Liver (tissue), 9 donors: ENCODE measurements around the gene TBCCD1. TPM values are rescaled to one million over a fixed set of nuclear protein-coding genes. Genes with fewer than 3 reads are reported as not detected.
A peak's percentile ranks its signal among the peaks of the same experiment; 100 is the strongest.

Experiments
- DNase-seq: peaks from one replicate; pipeline ENCODE4 v3.0.0-alpha.2; 2017; ENCODE audit warnings: low spot score
- H3K27ac ChIP-seq, 2 donors: one replicate each; pipeline ENCODE4 v1.7.0; 2013; ENCODE audit warnings: inconsistent platforms in 2 of 2, low read length in 2 of 2, control low read depth in 1 of 2, low read depth in 1 of 2, mild to moderate bottlenecking in 1 of 2
- H3K27me3 ChIP-seq, 4 donors: one replicate each; pipeline versions ENCODE4 v1.6.1 to v1.7.0; 2013; ENCODE audit warnings: low read length in 3 of 4, inconsistent platforms in 1 of 4, mild to moderate bottlenecking in 1 of 4, moderate library complexity in 1 of 4; ENCODE audit not compliant: control insufficient read depth in 4 of 4, insufficient read depth in 4 of 4
- H3K36me3 ChIP-seq, 4 donors: one replicate each; pipeline versions ENCODE4 v1.6.1 to v1.7.0; 2013; ENCODE audit warnings: low read length in 3 of 4, mild to moderate bottlenecking in 3 of 4, low read depth in 1 of 4, moderate library complexity in 1 of 4; ENCODE audit not compliant: control insufficient read depth in 4 of 4, insufficient read depth in 3 of 4
- H3K4me1 ChIP-seq, 4 donors: one replicate each; pipeline versions ENCODE4 v1.6.1 to v1.7.0; 2013; ENCODE audit warnings: low read length in 3 of 4, mild to moderate bottlenecking in 3 of 4, moderate library complexity in 1 of 4; ENCODE audit not compliant: control insufficient read depth in 4 of 4, insufficient read depth in 4 of 4
- H3K4me3 ChIP-seq, 3 donors: one replicate each; pipeline versions ENCODE4 v1.6.1 to v1.7.0; 2013; ENCODE audit warnings: low read length in 3 of 3, control low read depth in 1 of 3, low read depth in 1 of 3, mild to moderate bottlenecking in 1 of 3
- H3K9ac ChIP-seq, 2 donors: one replicate each; pipeline ENCODE4 v1.7.0; 2013; ENCODE audit warnings: low read length in 2 of 2, mild to moderate bottlenecking in 2 of 2, moderate library complexity in 2 of 2, control low read depth in 1 of 2, low read depth in 1 of 2
- H3K9me3 ChIP-seq, 4 donors: one replicate each; pipeline versions ENCODE4 v1.6.1 to v1.7.0; 2013; ENCODE audit warnings: low read length in 3 of 4; ENCODE audit not compliant: control insufficient read depth in 4 of 4
- CTCF ChIP-seq: fragments of 150-350 bp; IDR thresholded peaks from 2 replicates; pipeline ENCODE4 v1.5.1; 2017; ENCODE audit warnings: improper control_type of control experiment, low read depth, low read length; ENCODE audit not compliant: missing input control
- FOXA2 ChIP-seq: IDR thresholded peaks from 2 replicates; pipeline ENCODE4 v1.6.1; 2016; ENCODE audit warnings: antibody characterized with exemption
- HNF4A ChIP-seq, 2 donors: conservative IDR thresholded peaks; 2 replicates each; pipeline ENCODE4 v1.6.1; 2016; ENCODE audit warnings: antibody characterized with exemption in 2 of 2, mild to moderate bottlenecking in 2 of 2
- JUND ChIP-seq, 2 donors: IDR thresholded peaks; 2 replicates each; pipeline ENCODE4 v1.6.1; 2016; ENCODE audit warnings: antibody characterized with exemption in 2 of 2
- RAD21 ChIP-seq, 2 donors: IDR thresholded peaks; 2 replicates each; pipeline ENCODE4 v1.6.1; 2016; ENCODE audit warnings: antibody characterized with exemption in 2 of 2, mild to moderate bottlenecking in 2 of 2
- RXRA ChIP-seq, 2 donors: IDR thresholded peaks; 2 replicates each; pipeline ENCODE4 v1.6.1; 2017 to 2018; ENCODE audit warnings: antibody characterized with exemption in 2 of 2, mild to moderate bottlenecking in 1 of 2
- TAF1 ChIP-seq: conservative IDR thresholded peaks from 2 replicates; pipeline ENCODE4 v1.6.1; 2016; ENCODE audit warnings: antibody characterized with exemption, mild to moderate bottlenecking
- YY1 ChIP-seq: IDR thresholded peaks from 2 replicates; pipeline ENCODE4 v1.6.1; 2016; ENCODE audit warnings: antibody characterized with exemption, mild to moderate bottlenecking
- ZBTB33 ChIP-seq: IDR thresholded peaks from 2 replicates; pipeline ENCODE4 v1.6.1; 2016; ENCODE audit warnings: antibody characterized with exemption
- WGBS: extraction: QIAGEN DNeasy Blood & Tissue Kit; methylation state at CpG from one replicate; pipeline ENCODE4 v1.1.7; 2013; 5-methylcytosine and 5-hydroxymethylcytosine counted together
- polyA plus RNA-seq, 2 donors: library from polyadenylated mRNA; stranded (reverse) in 1 of 2; unstranded in 1 of 2; fragments of 200-250 nt in 1 of 2; fragments of >200 nt in 1 of 2; fragmentation: Nextera tagmentation in 1 of 2; extraction: Ambion mirVana in 1 of 2; gene quantifications; one replicate each; pipeline versions ENCODE4 v1.2.1 to v1.2.3, GENCODE V29; 2013 to 2015
- total RNA-seq, 2 donors: library from RNA; depleted of rRNA; stranded (reverse); fragments of >200 nt; gene quantifications; one replicate each; pipeline ENCODE4 v1.2.3, GENCODE V29; 2014
- donor health status: healthy.
- donor health status: healthy.
- donor health status: healthy.
- donor health status: healthy.
- donor health status: healthy.

TBCCD1 gene
- total and polyA plus RNA-seq, 4 donors = 4.9 to 16.2 (median 10.6) TPM

- Histone ChIP-seq H3K4me3 (no peak overlapping the region), H3K9ac (no peak overlapping the region), H3K27me3 (no peaks in the 10 kb centered on the region), H3K9me3 (no peaks in the 10 kb centered on the region), H3K27ac (peak overlapping the region; percentile 5 to 80), H3K4me1 (peaks cover 6 to 35% (median 26%) of the 10 kb centered on the region in 4 donors), H3K36me3 (peaks cover 0 to 12% (median 6%) of the 10 kb centered on the region in 4 donors)
- 47% methylated on average over 5 of the region's 5 CpGs for WGBS
- no peak for DNase-seq
- TF ChIP-seq JUND (IDR thresholded peaks at IDR 0.05) (peak in 1 of 2 donors; percentile 54), RXRA (IDR thresholded peaks at IDR 0.05) (no peak), YY1 (peak; percentile 24), HNF4A (conservative IDR thresholded peaks at IDR 0.05) (peak; percentile 11 to 29)
Observed at GRCh38 chr3:186589856-186590579, 22.9 kb upstream of the TBCCD1 start.

GRCh38 chr3:186589121-186589520 is 22.0 kb upstream of the TBCCD1 start:
- no peak overlapping the region for H3K9ac ChIP-seq
- H3K36me3 ChIP-seq = peaks cover 2 to 21% (median 15%) of the 10 kb centered on the region in 4 donors
- WGBS = 24% methylated on average over 3 of the region's 3 CpGs
- H3K4me3 ChIP-seq = no peak overlapping the region
- H3K27me3 ChIP-seq = no peaks in the 10 kb centered on the region
- no peak for DNase-seq
- TF ChIP-seq RAD21 (IDR thresholded peaks at IDR 0.05) = peak; percentile 85 to 89
- no peak for TF ChIP-seq YY1
- TF ChIP-seq CTCF = peak; percentile 62
- peak overlapping the region in 1 of 2 donors; percentile 0 for H3K27ac ChIP-seq
- peaks cover 6 to 26% (median 17%) of the 10 kb centered on the region in 4 donors for H3K4me1 ChIP-seq
- H3K9me3 ChIP-seq = no peaks in the 10 kb centered on the region

GRCh38 chr3:186588632-186589031 is 21.5 kb upstream of the TBCCD1 start:
- TF ChIP-seq FOXA2 = no peak
- peak in 1 of 2 donors; percentile 40 for TF ChIP-seq JUND (IDR thresholded peaks at IDR 0.05)
- no peak for TF ChIP-seq TAF1
- no peak for TF ChIP-seq ZBTB33
- TF ChIP-seq RXRA (IDR thresholded peaks at IDR 0.05) = no peak
- TF ChIP-seq CTCF = no peak
- Histone ChIP-seq H3K9ac (no peak overlapping the region), H3K4me1 (peaks cover 6 to 22% (median 14%) of the 10 kb centered on the region in 4 donors), H3K36me3 (peaks cover 4 to 26% (median 19%) of the 10 kb centered on the region in 4 donors), H3K27me3 (no peaks in the 10 kb centered on the region), H3K4me3 (no peak overlapping the region), H3K9me3 (no peaks in the 10 kb centered on the region), H3K27ac (peak overlapping the region in 1 of 2 donors; percentile 0)
- 55% methylated on average over 2 of the region's 2 CpGs for WGBS
- no peak for DNase-seq
